MM.1S (cell line): Measurements from ENCODE around the gene C11orf42.

Source experiments
- DNase-seq: peaks from one replicate; pipeline ENCODE4 v3.0.0-alpha.2; 2015
- H2AFZ ChIP-seq: fragments of 300-600 bp; sonication (generic); 2 replicates; pipeline ENCODE4 v1.6.0; 2016; ENCODE audit warnings: antibody characterized with exemption, low read length
- H3F3A ChIP-seq: fragments of 300-600 bp; sonication (generic); 2 replicates; pipeline ENCODE4 v1.6.1; 2016; ENCODE audit warnings: mild to moderate bottlenecking, antibody characterized with exemption, low read length, moderate library complexity, mixed read lengths; ENCODE audit not compliant: insufficient read depth
- H3K27ac ChIP-seq: fragments of 300-600 bp; sonication (generic); 2 replicates; pipeline ENCODE4 v1.5.1; 2016; ENCODE audit warnings: mild to moderate bottlenecking, low read length
- H3K27me3 ChIP-seq: fragments of 300-600 bp; sonication (generic); replicated peaks from 2 replicates; pipeline ENCODE4 v1.6.0; 2016; ENCODE audit warnings: low read length; ENCODE audit not compliant: insufficient read depth
- H3K36me3 ChIP-seq: fragments of 300-600 bp; sonication (generic); replicated peaks from 2 replicates; pipeline ENCODE4 v1.6.1; 2016; ENCODE audit warnings: mild to moderate bottlenecking, low read length, mixed read lengths; ENCODE audit not compliant: insufficient read depth
- H3K4me1 ChIP-seq: fragments of 300-600 bp; sonication (generic); 2 replicates; pipeline ENCODE4 v1.6.1; 2016; ENCODE audit warnings: low read length, mixed read lengths
- H3K4me2 ChIP-seq: fragments of 300-600 bp; sonication (generic); 2 replicates; pipeline ENCODE4 v1.6.0; 2016; ENCODE audit warnings: low read depth, low read length
- H3K4me3 ChIP-seq: fragments of 300-600 bp; sonication (generic); 2 replicates; pipeline ENCODE4 v1.5.1; 2016; ENCODE audit warnings: low read length, mixed read lengths
- H3K79me2 ChIP-seq: fragments of 300-600 bp; sonication (generic); 2 replicates; pipeline ENCODE4 v1.6.1; 2016; ENCODE audit warnings: mixed run types, low read length, mixed read lengths
- H3K9ac ChIP-seq: fragments of 300-600 bp; sonication (generic); 2 replicates; pipeline ENCODE4 v1.6.1; 2016; ENCODE audit warnings: low read length, mixed read lengths
- H3K9me2 ChIP-seq: fragments of 300-600 bp; sonication (generic); replicated peaks from 2 replicates; pipeline ENCODE4 v1.6.1; 2016; ENCODE audit warnings: mild to moderate bottlenecking, low read length, mixed read lengths; ENCODE audit not compliant: insufficient read depth
- H3K9me3 ChIP-seq: fragments of 300-600 bp; sonication (generic); replicated peaks from 2 replicates; pipeline ENCODE4 v1.6.1; 2016; ENCODE audit warnings: mild to moderate bottlenecking, low read length, mixed read lengths; ENCODE audit not compliant: insufficient read depth
- H4K20me1 ChIP-seq: fragments of 300-600 bp; sonication (generic); 2 replicates; pipeline ENCODE4 v1.6.1; 2016; ENCODE audit warnings: mild to moderate bottlenecking, low read length, moderate library complexity, mixed read lengths; ENCODE audit not compliant: insufficient read depth
- EZH2 ChIP-seq: fragments of 300-600 bp; sonication (generic); optimal IDR thresholded peaks from 2 replicates; pipeline ENCODE3; 2017; ENCODE audit warnings: low read depth, mild to moderate bottlenecking, antibody characterized with exemption, low read length, mixed read lengths
- EZH2phosphoT487 ChIP-seq: fragments of 300-600 bp; sonication (generic); IDR thresholded peaks from 2 replicates; pipeline ENCODE4 v1.6.1; 2018; ENCODE audit warnings: antibody characterized with exemption, low read length
- TF ChIP-seq, protein P1 (sequence below): fragments of 300-600 bp; sonication (generic); IDR thresholded peaks from 2 replicates; pipeline ENCODE4 v1.5.1; 2016; ENCODE audit warnings: antibody characterized with exemption, low read length, mixed read lengths

Gene C11orf42

DNA sequence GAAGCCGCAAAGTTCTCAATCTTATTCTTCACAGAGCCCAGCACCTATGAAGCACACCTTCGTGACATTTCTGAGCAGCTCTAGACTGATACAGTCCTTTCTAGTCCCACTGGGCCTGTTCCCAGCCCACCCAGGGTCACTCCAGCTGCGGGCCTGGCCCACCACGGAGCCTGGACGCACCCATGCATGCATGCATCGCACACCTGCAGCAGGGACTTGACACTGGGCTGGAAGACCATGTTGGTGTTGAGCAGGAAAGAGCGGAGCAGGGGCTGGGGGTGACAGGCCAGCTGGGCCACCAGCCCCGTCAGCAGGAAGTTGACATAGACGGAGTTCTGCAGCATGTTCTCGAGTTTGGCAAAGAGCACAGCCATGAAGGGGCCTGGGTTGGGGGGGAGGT lies 9.2 kb downstream of the C11orf42 start:
- H3K36me3 ChIP-seq: peaks cover 5% of the 10 kb centered on the region; the same call in 1 of the 2 replicates
- no peaks in the 10 kb centered on the region for H3K27me3 ChIP-seq

DNA sequence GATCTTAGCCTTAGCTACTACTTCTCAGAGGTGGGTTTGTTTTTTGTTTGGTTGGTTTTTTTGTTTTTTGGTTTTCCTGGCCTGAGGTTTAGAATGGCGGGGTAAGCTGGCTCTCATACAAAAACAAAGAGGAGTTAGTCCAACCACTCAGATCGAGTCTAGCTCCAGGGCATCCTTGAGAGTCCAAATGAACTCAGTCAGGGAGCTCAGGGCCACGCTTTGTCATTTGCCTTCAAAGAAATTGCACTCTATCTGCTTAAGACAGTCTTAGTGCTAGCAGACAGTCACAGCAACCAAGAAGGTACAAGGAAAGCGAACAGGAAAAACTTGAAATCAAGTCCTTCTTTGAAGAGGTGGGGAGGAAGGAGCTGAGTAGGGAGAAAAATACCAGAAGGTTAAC lies 11.1 kb downstream of the C11orf42 start:
- Histone ChIP-seq H3K4me3 (no peak overlapping the region), H3K36me3 (peaks cover 5% of the 10 kb centered on the region; the same call in 1 of the 2 replicates)

More for the DNA sequence above, 9.2 kb downstream of the C11orf42 start:
- Histone ChIP-seq H4K20me1 (no peaks in the 10 kb centered on the region), H3K4me1 (no peaks in the 10 kb centered on the region), H3K9me3 (no peaks in the 10 kb centered on the region), H2AFZ (no peak overlapping the region), H3K9ac (no peak overlapping the region), H3K4me2 (no peak overlapping the region), H3K79me2 (no peaks in the 10 kb centered on the region), H3K4me3 (no peak overlapping the region), H3K27ac (no peak overlapping the region), H3F3A (no peaks in the 10 kb centered on the region), H3K9me2 (no peaks in the 10 kb centered on the region)
- TF ChIP-seq, protein P1, sequence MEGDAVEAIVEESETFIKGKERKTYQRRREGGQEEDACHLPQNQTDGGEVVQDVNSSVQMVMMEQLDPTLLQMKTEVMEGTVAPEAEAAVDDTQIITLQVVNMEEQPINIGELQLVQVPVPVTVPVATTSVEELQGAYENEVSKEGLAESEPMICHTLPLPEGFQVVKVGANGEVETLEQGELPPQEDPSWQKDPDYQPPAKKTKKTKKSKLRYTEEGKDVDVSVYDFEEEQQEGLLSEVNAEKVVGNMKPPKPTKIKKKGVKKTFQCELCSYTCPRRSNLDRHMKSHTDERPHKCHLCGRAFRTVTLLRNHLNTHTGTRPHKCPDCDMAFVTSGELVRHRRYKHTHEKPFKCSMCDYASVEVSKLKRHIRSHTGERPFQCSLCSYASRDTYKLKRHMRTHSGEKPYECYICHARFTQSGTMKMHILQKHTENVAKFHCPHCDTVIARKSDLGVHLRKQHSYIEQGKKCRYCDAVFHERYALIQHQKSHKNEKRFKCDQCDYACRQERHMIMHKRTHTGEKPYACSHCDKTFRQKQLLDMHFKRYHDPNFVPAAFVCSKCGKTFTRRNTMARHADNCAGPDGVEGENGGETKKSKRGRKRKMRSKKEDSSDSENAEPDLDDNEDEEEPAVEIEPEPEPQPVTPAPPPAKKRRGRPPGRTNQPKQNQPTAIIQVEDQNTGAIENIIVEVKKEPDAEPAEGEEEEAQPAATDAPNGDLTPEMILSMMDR: no peak
- TF ChIP-seq EZH2 (no peak), EZH2phosphoT487 (no peak)
- DNase-seq: no peak

DNA sequence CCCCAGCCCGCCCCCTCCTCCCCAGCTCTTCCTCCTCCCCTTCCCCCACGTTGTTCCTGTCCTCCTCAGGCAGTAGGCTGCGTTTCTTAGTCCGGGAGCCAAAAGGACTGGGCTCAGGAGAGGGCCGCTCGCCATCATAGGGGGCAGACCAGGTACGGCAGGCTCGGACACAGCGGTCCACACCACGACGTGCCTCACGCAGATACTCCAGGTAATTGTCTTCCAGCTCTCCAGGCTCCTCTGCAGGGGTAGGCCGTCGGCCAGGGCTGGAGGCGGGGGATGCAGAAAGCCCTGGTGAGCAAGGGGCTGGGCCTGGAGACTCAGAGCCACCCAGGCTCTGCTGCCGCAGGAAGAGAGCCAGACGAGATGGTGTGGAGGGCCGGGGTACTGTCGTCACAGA lies 12.4 kb downstream of the C11orf42 start:
- H4K20me1 ChIP-seq: no peaks in the 10 kb centered on the region
- H2AFZ ChIP-seq: no peak overlapping the region
- no peak overlapping the region for H3K27ac ChIP-seq
- H3K79me2 ChIP-seq: no peaks in the 10 kb centered on the region
- H3K4me1 ChIP-seq: no peaks in the 10 kb centered on the region
- H3K9ac ChIP-seq: no peak overlapping the region
- TF ChIP-seq EZH2 (no peak), EZH2phosphoT487 (no peak)
- TF ChIP-seq, protein P1: no peak
- no peaks in the 10 kb centered on the region for H3F3A ChIP-seq
- no peaks in the 10 kb centered on the region for H3K9me3 ChIP-seq
- H3K4me3 ChIP-seq: no peak overlapping the region
- H3K36me3 ChIP-seq: peaks cover 5% of the 10 kb centered on the region; the same call in 1 of the 2 replicates
- no peak for DNase-seq
- no peaks in the 10 kb centered on the region for H3K27me3 ChIP-seq
- no peak overlapping the region for H3K4me2 ChIP-seq
- H3K9me2 ChIP-seq: no peaks in the 10 kb centered on the region

More for the DNA sequence above, 11.1 kb downstream of the C11orf42 start:
- Histone ChIP-seq H2AFZ (no peak overlapping the region), H3K9me2 (no peaks in the 10 kb centered on the region), H3F3A (no peaks in the 10 kb centered on the region), H3K79me2 (no peaks in the 10 kb centered on the region), H4K20me1 (no peaks in the 10 kb centered on the region), H3K9me3 (no peaks in the 10 kb centered on the region), H3K9ac (no peak overlapping the region), H3K27me3 (no peaks in the 10 kb centered on the region), H3K4me2 (no peak overlapping the region), H3K4me1 (no peaks in the 10 kb centered on the region), H3K27ac (no peak overlapping the region)
- TF ChIP-seq EZH2: no peak
- TF ChIP-seq, protein P1: no peak
- DNase-seq: no peak
